ENCODE data around the gene STPG2. TPM values are rescaled to one million over a fixed set of nuclear protein-coding genes. Genes with fewer than 3 reads are reported as not detected.

Gene STPG2
- total and polyA plus RNA-seq, 3 donors from 2014 or later: 2.6 to 3.7 (median 2.7) TPM

GRCh38 chr4:98151145-98151924 lies 8.1 kb upstream of the STPG2 start:
- H3K9me3 ChIP-seq: no peaks in the 10 kb centered on the region
- H3K27me3 ChIP-seq: no peaks in the 10 kb centered on the region
- H3K27ac ChIP-seq: no peak overlapping the region
- H3K36me3 ChIP-seq (ENCODE audit: low read depth, missing control alignments): no peaks in the 10 kb centered on the region
- DNase-seq: no peak
- H3K4me3 ChIP-seq: no peak overlapping the region
- 54 to 81% methylated on average over 4 of the region's 4 CpGs for WGBS, 2 donors
- TF ChIP-seq CTCF (IDR thresholded peaks at IDR 0.05) (no peak), POLR2A (IDR thresholded peaks at IDR 0.05) (no peak)
- intact Hi-C loops (cut with DNase I; ENCODE audit: low total_unique reads): no loop called here
- H3K4me1 ChIP-seq: no peaks in the 10 kb centered on the region

GRCh38 chr4:98150092-98150761 lies 7.0 kb upstream of the STPG2 start:
- no peaks in the 10 kb centered on the region for H3K9me3 ChIP-seq
- intact Hi-C loops (cut with DNase I; ENCODE audit: low total_unique reads): no loop called here
- H3K27ac ChIP-seq: no peak overlapping the region
- TF ChIP-seq CTCF (IDR thresholded peaks at IDR 0.05): no peak
- TF ChIP-seq POLR2A (IDR thresholded peaks at IDR 0.05): no peak
- no peak overlapping the region for H3K4me3 ChIP-seq
- no peaks in the 10 kb centered on the region for H3K4me1 ChIP-seq
- H3K36me3 ChIP-seq (ENCODE audit: low read depth, missing control alignments): no peaks in the 10 kb centered on the region
- no peaks in the 10 kb centered on the region for H3K27me3 ChIP-seq
- no peak for DNase-seq

GRCh38 chr4:98148856-98149255 lies 5.6 kb upstream of the STPG2 start:
- Histone ChIP-seq H3K4me1 (no peaks in the 10 kb centered on the region), H3K27me3 (no peaks in the 10 kb centered on the region), H3K4me3 (no peak overlapping the region), H3K27ac (no peak overlapping the region), H3K9me3 (no peaks in the 10 kb centered on the region), H3K36me3 (ENCODE audit: low read depth, missing control alignments) (no peaks in the 10 kb centered on the region)
- TF ChIP-seq POLR2A (IDR thresholded peaks at IDR 0.05): no peak
- TF ChIP-seq CTCF (IDR thresholded peaks at IDR 0.05): no peak
- DNase-seq: no peak
- intact Hi-C loops (cut with DNase I; ENCODE audit: low total_unique reads): no loop called here

GRCh38 chr4:98126141-98126540 lies 17.1 kb downstream of the STPG2 start:
- Histone ChIP-seq H3K4me1 (no peaks in the 10 kb centered on the region), H3K27me3 (no peaks in the 10 kb centered on the region), H3K9me3 (no peaks in the 10 kb centered on the region), H3K36me3 (ENCODE audit: low read depth, missing control alignments) (no peaks in the 10 kb centered on the region), H3K27ac (no peak overlapping the region), H3K4me3 (no peak overlapping the region)
- no peak for DNase-seq
- intact Hi-C loops (cut with DNase I; ENCODE audit: low total_unique reads): no loop called here
- 67 to 90% methylated on average over 2 to 3 of the region's 3 CpGs for WGBS, 2 donors
- no peak for TF ChIP-seq CTCF (IDR thresholded peaks at IDR 0.05)
- no peak for TF ChIP-seq POLR2A (IDR thresholded peaks at IDR 0.05)
